Nephron (organoid): ENCODE results near the gene PPP1CA.

Experiments
- H3K27ac Mint-ChIP-seq, 3 experiments: 2 replicates each; pipeline ENCODE4 v1.8.0; 2020; ENCODE audit warnings: mixed read lengths in 3 of 3, mild to moderate bottlenecking in 2 of 3, moderate library complexity in 1 of 3
- H3K27me3 Mint-ChIP-seq: 2 replicates; pipeline ENCODE4 v1.8.0; 2021; ENCODE audit warnings: low read depth, mild to moderate bottlenecking, moderate library complexity, mixed read lengths
- H3K36me3 Mint-ChIP-seq: 2 replicates; pipeline ENCODE4 v1.8.0; 2020; ENCODE audit warnings: low read depth, mixed read lengths
- H3K4me1 Mint-ChIP-seq: 2 replicates; pipeline ENCODE4 v1.8.0; 2020; ENCODE audit warnings: mixed read lengths
- H3K4me3 Mint-ChIP-seq, 3 experiments: 2 replicates each; pipeline ENCODE4 v1.8.0; 2020; ENCODE audit warnings: mild to moderate bottlenecking in 3 of 3, mixed read lengths in 3 of 3, moderate library complexity in 2 of 3
- H3K9me3 Mint-ChIP-seq: 2 replicates; pipeline ENCODE4 v1.8.0; 2020; ENCODE audit warnings: mixed read lengths
- CTCF ChIP-seq, 3 experiments: fragments of 200-600 bp; sonication (generic); IDR thresholded peaks; one replicate each; pipeline ENCODE4 v1.5.0; 2021; ENCODE audit warnings: antibody characterized with exemption in 3 of 3; ENCODE audit not compliant: unreplicated experiment in 3 of 3

PPP1CA gene

GRCh38 chr11:67391304-67392182, 10.1 kb downstream of the PPP1CA start, which contains the start of gene RAD9A:
RAD9A (plus strand) TSS chr11:67391986; CDS start chr11:67392045, 59 bp downstream.
- peaks cover 4% of the 10 kb centered on the region for H3K36me3 Mint-ChIP-seq
- H3K4me1 Mint-ChIP-seq: peaks cover 33% of the 10 kb centered on the region
- H3K27ac Mint-ChIP-seq: peak within 1 kb of the TSS; percentile 78 to 97 (median 85)
- no peaks in the 10 kb centered on the region for H3K9me3 Mint-ChIP-seq
- no peaks in the 10 kb centered on the region for H3K27me3 Mint-ChIP-seq
- peak within 1 kb of the TSS; percentile 88 to 90 (median 89) for H3K4me3 Mint-ChIP-seq
- TF ChIP-seq CTCF (IDR thresholded peaks at IDR 0.05; ENCODE audit: unreplicated experiment in 3 of 3): no peak

DNA sequence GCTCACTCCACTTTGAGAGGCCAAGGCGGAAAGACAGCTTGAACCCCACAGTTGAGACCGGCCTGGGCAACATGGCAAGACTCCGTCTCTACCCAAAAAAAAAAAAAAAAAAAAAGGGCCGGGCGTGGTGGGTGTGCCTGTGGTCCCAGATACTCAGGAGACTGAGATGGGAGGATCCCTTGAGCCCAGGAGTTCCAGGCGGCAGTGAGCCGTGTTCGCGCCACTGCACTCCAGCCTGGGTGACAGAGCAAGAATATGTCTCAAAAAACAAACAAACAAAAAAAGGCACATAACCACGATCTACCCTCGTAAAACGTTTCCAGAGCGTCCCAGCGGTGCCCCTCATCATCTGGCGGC, 10.7 kb downstream of the PPP1CA start:
- no peaks in the 10 kb centered on the region for H3K9me3 Mint-ChIP-seq
- peak overlapping the region; percentile 88 to 90 (median 89) for H3K4me3 Mint-ChIP-seq
- peak overlapping the region; percentile 78 to 97 (median 85) for H3K27ac Mint-ChIP-seq
- no peaks in the 10 kb centered on the region for H3K36me3 Mint-ChIP-seq
- H3K27me3 Mint-ChIP-seq: no peaks in the 10 kb centered on the region
- peaks cover 33% of the 10 kb centered on the region for H3K4me1 Mint-ChIP-seq
- no peak for TF ChIP-seq CTCF (IDR thresholded peaks at IDR 0.05; ENCODE audit: unreplicated experiment in 3 of 3)

- no peaks in the 10 kb centered on the region for H3K9me3 Mint-ChIP-seq
- peaks cover 33% of the 10 kb centered on the region for H3K4me1 Mint-ChIP-seq
- H3K27ac Mint-ChIP-seq: peak overlapping the region; percentile 64 to 94 (median 89)
- peak overlapping the region; percentile 85 to 90 (median 89) for H3K4me3 Mint-ChIP-seq
- TF ChIP-seq CTCF (IDR thresholded peaks at IDR 0.05; ENCODE audit: unreplicated experiment in 3 of 3): peak; percentile 56 to 62 (median 59)
- H3K36me3 Mint-ChIP-seq: no peaks in the 10 kb centered on the region
- peaks cover 6% of the 10 kb centered on the region for H3K27me3 Mint-ChIP-seq
Measured at GRCh38 chr11:67389477-67389876, 12.2 kb downstream of the PPP1CA start.

GRCh38 chr11:67387518-67387917, 14.1 kb downstream of the PPP1CA start:
- Mint-ChIP-seq H3K36me3 (no peaks in the 10 kb centered on the region), H3K4me1 (peaks cover 27% of the 10 kb centered on the region), H3K9me3 (no peaks in the 10 kb centered on the region), H3K27ac (no peak overlapping the region), H3K27me3 (peaks cover 6% of the 10 kb centered on the region), H3K4me3 (peak overlapping the region in 2 of 3 experiments; percentile 29 to 44)
- no peak for TF ChIP-seq CTCF (IDR thresholded peaks at IDR 0.05; ENCODE audit: unreplicated experiment in 3 of 3)

DNA sequence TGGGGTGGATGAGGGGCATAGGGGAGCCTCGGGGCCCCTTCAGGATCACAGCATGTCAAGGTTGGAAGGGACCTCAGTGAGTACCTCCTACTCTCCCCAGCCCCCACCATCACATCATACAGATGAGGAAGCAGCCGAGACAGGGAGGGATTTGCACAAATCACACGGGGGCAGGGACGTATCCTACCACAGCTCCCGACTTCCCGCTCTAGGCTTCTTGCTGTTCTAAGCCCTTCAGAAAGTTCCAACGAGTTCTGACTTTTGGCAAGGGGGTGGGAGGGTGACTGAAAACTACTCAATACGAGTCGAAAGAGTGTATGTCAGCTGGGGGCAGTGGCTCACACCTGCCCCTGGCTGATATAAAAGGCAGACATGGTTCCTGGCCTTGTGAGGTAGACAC, 14.6 kb downstream of the PPP1CA start:
- TF ChIP-seq CTCF (IDR thresholded peaks at IDR 0.05; ENCODE audit: unreplicated experiment in 3 of 3): no peak
- Mint-ChIP-seq H3K9me3 (no peaks in the 10 kb centered on the region), H3K27ac (no peak overlapping the region), H3K4me1 (peaks cover 27% of the 10 kb centered on the region), H3K36me3 (no peaks in the 10 kb centered on the region), H3K4me3 (no peak overlapping the region), H3K27me3 (peaks cover 6% of the 10 kb centered on the region)
